HG02885 (cell line): ENCODE data around the gene CD1E.
"Not testable (repeated sequence)": the region's sequence is repeated elsewhere in the genome, so short reads cannot be mapped to it uniquely, and the experiment has no call there.

Source experiments
- ATAC-seq: cut with Tn5 transposase; IDR thresholded peaks from one replicate; pipeline ENCODE4 v1.9.1; 2021; ENCODE audit warnings: mild to moderate bottlenecking; ENCODE audit not compliant: unreplicated experiment, poor library complexity

Gene CD1E

GRCh38 chr1:158353303-158354075 is at the start of gene CD1E:
TSS of gene CD1E (plus strand) at chr1:158353894. CDS start at chr1:158353989, 95 bp downstream.
- peak; percentile 70 for ATAC-seq

GRCh38 chr1:158310623-158311022 is 43.1 kb upstream of the CD1E start:
- ATAC-seq, result peak; percentile 65

- ATAC-seq, result peak; percentile 73
Measured at GRCh38 chr1:158311066-158311465, 42.6 kb upstream of the CD1E start.

GRCh38 chr1:158323866-158324265 is 29.8 kb upstream of the CD1E start:
- ATAC-seq, result no peak

GRCh38 chr1:158324395-158324794 is 29.3 kb upstream of the CD1E start:
- ATAC-seq, result peak; percentile 59

- ATAC-seq, result no peak
Measured at GRCh38 chr1:158327481-158327880, 26.2 kb upstream of the CD1E start.

GRCh38 chr1:158328426-158328825 is 25.3 kb upstream of the CD1E start:
- ATAC-seq, result no peak

GRCh38 chr1:158329300-158329699 is 24.4 kb upstream of the CD1E start:
- no peak for ATAC-seq

GRCh38 chr1:158329733-158330132 is 24.0 kb upstream of the CD1E start:
- no peak for ATAC-seq

GRCh38 chr1:158330391-158331105 is 23.1 kb upstream of the CD1E start:
- no peak for ATAC-seq

GRCh38 chr1:158331106-158331425 is 22.6 kb upstream of the CD1E start:
- no peak for ATAC-seq

GRCh38 chr1:158331481-158332150 is 22.1 kb upstream of the CD1E start, which contains the start of gene CD1B:
TSS of gene CD1B (minus strand) at chr1:158331531. CDS start at chr1:158331423, 108 bp downstream.
- ATAC-seq, result no peak

- ATAC-seq, result peak; percentile 44
Measured at GRCh38 chr1:158333405-158334155, 20.1 kb upstream of the CD1E start.

- ATAC-seq, result no peak
Measured at GRCh38 chr1:158334526-158335212, 19.0 kb upstream of the CD1E start.

- ATAC-seq, result no peak
Measured at GRCh38 chr1:158335213-158335532, 18.5 kb upstream of the CD1E start.

GRCh38 chr1:158336413-158336812 is 17.3 kb upstream of the CD1E start:
- not testable (repeated sequence) for ATAC-seq

- ATAC-seq, result not testable (repeated sequence)
Measured at GRCh38 chr1:158348946-158349345, 4.7 kb upstream of the CD1E start.

- no peak for ATAC-seq
Measured at GRCh38 chr1:158354255-158354654, 561 bp downstream of the CD1E start.

GRCh38 chr1:158355773-158356285 is 2.1 kb downstream of the CD1E start:
- ATAC-seq, result no peak

- ATAC-seq, result no peak
Measured at GRCh38 chr1:158356616-158357015, 2.9 kb downstream of the CD1E start.
